HCT116 (cell line): ENCODE measurements around the gene KHK. TPM values are rescaled to one million over a fixed set of nuclear protein-coding genes. Genes with fewer than 3 reads are reported as not detected.

Experiments used
- ATAC-seq: fragments of 200-7000 bp; cut with Tn5 transposase; 2 replicates; pipeline ENCODE4 v1.9.1; 2020; ENCODE audit warnings: mild to moderate bottlenecking, moderate library complexity
- BruUV-seq: library from RNA; stranded (reverse); fragments of 400-500 nt; replicated peaks from 2 replicates; lab custom pipeline; 2021; lab: Mats Ljungman, UMichigan
- CTCF ChIA-PET: fragments of 300-600 bp; sonication (Branson Sonifier 250); formaldehyde crosslinking; loops from one replicate; lab custom pipeline; 2021; ENCODE audit warnings: antibody characterized with exemption; lab: Charles Lee
- POLR2A ChIA-PET: fragments of 300-600, 350-600 bp; sonication (Branson Sonifier 250); formaldehyde crosslinking; loops from one replicate; lab custom pipeline; 2021; ENCODE audit warnings: antibody characterized with exemption; lab: Charles Lee
- RAD21 ChIA-PET, 2 experiments: fragments of 300-600 bp; sonication (Branson Sonifier 250); formaldehyde crosslinking; loops; one replicate each; lab custom pipeline; 2023; ENCODE audit warnings: low total read pairs in 2 of 2; ENCODE audit not compliant: uncharacterized antibody in 2 of 2, unreplicated experiment in 2 of 2, low non-redundant PET in 1 of 2; lab: Charles Lee
- DNase-seq: peaks from one replicate; pipeline ENCODE4 v3.0.0-alpha.2; 2010; ENCODE audit warnings: low read depth, low spot score
- H2AFZ ChIP-seq: fragments of 200-600 bp; shearing (Covaris generic), sonication (generic); 2 replicates; pipeline ENCODE4 v1.6.1; 2017; ENCODE audit warnings: low read depth, mixed run types, mixed read lengths, antibody characterized with exemption, low read length; ENCODE audit not compliant: poor library complexity, severe bottlenecking
- H3K27ac ChIP-seq: 2 replicates; pipeline ENCODE4 v1.5.1; 2012; ENCODE audit warnings: low read depth, low read length
- H3K27me3 ChIP-seq: fragments of 200-600 bp; sonication (generic); 2 replicates; pipeline ENCODE4 v1.6.1; 2016; ENCODE audit warnings: mixed run types, low read length, mixed read lengths; ENCODE audit not compliant: insufficient read depth
- H3K36me3 ChIP-seq, 2 experiments: fragments of 200-500 bp in 1 of 2; fragments of 200-600 bp in 1 of 2; sonication (Bioruptor generic) in 1 of 2; sonication (generic) in 1 of 2; 2 replicates each; pipeline versions ENCODE4 v1.5.1 to v1.6.1; 2014 to 2016; ENCODE audit warnings: low read length in 2 of 2, inconsistent platforms in 1 of 2, mixed read lengths in 1 of 2, mixed run types in 1 of 2; ENCODE audit not compliant: insufficient read depth in 2 of 2, control insufficient read depth in 1 of 2
- H3K4me1 ChIP-seq, 2 experiments: fragments of 200-600 bp in 1 of 2; sonication (generic) in 1 of 2; 2 replicates each; pipeline versions ENCODE4 v1.5.1 to v1.6.1; 2012 to 2017; ENCODE audit warnings: low read length in 2 of 2, inconsistent platforms in 1 of 2, mild to moderate bottlenecking in 1 of 2, mixed read lengths in 1 of 2, mixed run types in 1 of 2, moderate library complexity in 1 of 2; ENCODE audit not compliant: insufficient read depth in 2 of 2, control insufficient read depth in 1 of 2
- H3K4me2 ChIP-seq: fragments of 200-600 bp; sonication (generic); 2 replicates; pipeline ENCODE4 v1.6.1; 2017; ENCODE audit warnings: mixed run types, low read length, mixed read lengths
- H3K4me3 ChIP-seq, 2 experiments: fragments of 200-600 bp in 1 of 2; sonication (generic) in 1 of 2; replicated peaks in 1 of 2; 2 replicates each; pipeline ENCODE4 v1.5.1; 2011 to 2016; ENCODE audit warnings: low read length in 2 of 2, control low read depth in 1 of 2, low read depth in 1 of 2, mild to moderate bottlenecking in 1 of 2, mixed read lengths in 1 of 2, mixed run types in 1 of 2
- H3K79me2 ChIP-seq: fragments of 200-600 bp; sonication (generic); 2 replicates; pipeline ENCODE4 v1.6.1; 2017; ENCODE audit warnings: mild to moderate bottlenecking, mixed run types, low read length, moderate library complexity, mixed read lengths; ENCODE audit not compliant: insufficient read depth
- H3K9ac ChIP-seq: fragments of 200-600 bp; sonication (generic); 2 replicates; pipeline ENCODE4 v1.6.1; 2016; ENCODE audit warnings: low read length, mixed read lengths
- H3K9me2 ChIP-seq: fragments of 200-600 bp; sonication (generic), shearing (Covaris generic); 2 replicates; pipeline ENCODE4 v1.6.1; 2017; ENCODE audit warnings: mixed run types, mild to moderate bottlenecking, moderate library complexity; ENCODE audit not compliant: insufficient read depth
- H3K9me3 ChIP-seq, 2 experiments: fragments of 200-500 bp in 1 of 2; fragments of 200-600 bp in 1 of 2; sonication (Bioruptor generic) in 1 of 2; sonication (generic) in 1 of 2; 2 replicates each; pipeline ENCODE4 v1.6.1; 2014 to 2017; ENCODE audit warnings: low read length in 2 of 2, mixed read lengths in 2 of 2, inconsistent platforms in 1 of 2, low read depth in 1 of 2, mild to moderate bottlenecking in 1 of 2, mixed run types in 1 of 2, moderate library complexity in 1 of 2; ENCODE audit not compliant: control insufficient read depth in 1 of 2, insufficient read depth in 1 of 2
- H4K20me1 ChIP-seq: fragments of 200-600 bp; sonication (generic), shearing (Covaris generic); 2 replicates; pipeline ENCODE4 v1.6.1; 2017; ENCODE audit warnings: mixed run types, mild to moderate bottlenecking, moderate library complexity; ENCODE audit not compliant: insufficient read depth
- CBX3 ChIP-seq: IDR thresholded peaks from 2 replicates; pipeline ENCODE4 v1.6.1; 2012; ENCODE audit warnings: low read depth
- CEBPB ChIP-seq: IDR thresholded peaks from 2 replicates; pipeline ENCODE4 v1.6.1; 2012; ENCODE audit warnings: low read depth
- ELF1 ChIP-seq: IDR thresholded peaks from 2 replicates; pipeline ENCODE4 v1.6.1; 2012; ENCODE audit warnings: low read depth, borderline replicate concordance
- EZH2 ChIP-seq: fragments of 200-600 bp; sonication (generic); IDR thresholded peaks from 2 replicates; pipeline ENCODE4 v1.6.1; 2017; ENCODE audit warnings: antibody characterized with exemption, mixed run types
- EZH2phosphoT487 ChIP-seq: fragments of 200-600 bp; IDR thresholded peaks from 2 replicates; pipeline ENCODE4 v1.6.1; 2018; ENCODE audit warnings: antibody characterized with exemption, borderline replicate concordance
- FOSL1 ChIP-seq: IDR thresholded peaks from 2 replicates; pipeline ENCODE4 v1.6.1; 2012; ENCODE audit warnings: low read depth
- JUND ChIP-seq: IDR thresholded peaks from 2 replicates; pipeline ENCODE4 v1.6.1; 2012
- POLR2A ChIP-seq: IDR thresholded peaks from 2 replicates; pipeline ENCODE4 v1.7.0; 2011; ENCODE audit warnings: borderline replicate concordance; ENCODE audit not compliant: insufficient read depth, insufficient read length; ENCODE audit errors: extremely low read depth
- SIN3A ChIP-seq: IDR thresholded peaks from 2 replicates; pipeline ENCODE4 v1.6.1; 2012; ENCODE audit warnings: low read depth
- SP1 ChIP-seq: IDR thresholded peaks from 2 replicates; pipeline ENCODE4 v1.6.1; 2012; ENCODE audit warnings: low read depth
- SRF ChIP-seq: IDR thresholded peaks from 2 replicates; pipeline ENCODE4 v1.6.1; 2012; ENCODE audit warnings: low read depth
- TCF7L2 ChIP-seq: IDR thresholded peaks from 2 replicates; pipeline ENCODE4 v1.7.0; 2011; ENCODE audit warnings: borderline replicate concordance, inconsistent platforms; ENCODE audit not compliant: insufficient read depth, insufficient read length; ENCODE audit errors: extremely low read depth
- ZFX ChIP-seq: fragments of 450-650 bp; IDR thresholded peaks from 2 replicates; pipeline ENCODE4 v1.6.1; 2017
- ZNF274 ChIP-seq: fragments of 200-500 bp; sonication (Bioruptor generic); IDR thresholded peaks from 2 replicates; pipeline ENCODE4 v1.6.1; 2014; ENCODE audit warnings: mild to moderate bottlenecking, low read depth, low read length, inconsistent platforms
- intact Hi-C: fragments of 100-400 bp; cut with micrococcal nuclease; formaldehyde crosslinking; loops from 2 replicates; pipeline ENCODE4 v1.10.0; 2022
- total RNA-seq: library from RNA; stranded (reverse); gene quantifications from one replicate; pipeline ENCODE4 v1.2.1, GENCODE V29; 2021; ENCODE audit not compliant: unreplicated experiment
- TF ChIP-seq, protein P1 (sequence below): IDR thresholded peaks from 2 replicates; pipeline ENCODE4 v1.6.1; 2012
- TF ChIP-seq, protein P2 (sequence below): IDR thresholded peaks from 2 replicates; pipeline ENCODE4 v1.6.1; 2012
- TF ChIP-seq, protein P3 (sequence below), 3 experiments: fragments of 200-600 bp in 1 of 3; sonication (generic) in 1 of 3; IDR thresholded peaks in 2 of 3; conservative IDR thresholded peaks in 1 of 3; 2 replicates each; pipeline ENCODE4 v1.5.1; 2012 to 2017; ENCODE audit warnings: low read depth in 2 of 3, low read length in 2 of 3, antibody characterized with exemption in 1 of 3, borderline replicate concordance in 1 of 3, control low read depth in 1 of 3, mild to moderate bottlenecking in 1 of 3, mixed read lengths in 1 of 3, mixed run types in 1 of 3, moderate library complexity in 1 of 3; ENCODE audit not compliant: insufficient read depth in 1 of 3
- TF ChIP-seq, protein P4 (sequence below): IDR thresholded peaks from 2 replicates; pipeline ENCODE4 v1.6.1; 2011; ENCODE audit warnings: mild to moderate bottlenecking, low read length, moderate library complexity; ENCODE audit not compliant: insufficient replicate concordance; ENCODE audit errors: extremely low read depth

Gene KHK
- total RNA-seq, 1 experiment from 2014 or later: 6.7 TPM

DNA sequence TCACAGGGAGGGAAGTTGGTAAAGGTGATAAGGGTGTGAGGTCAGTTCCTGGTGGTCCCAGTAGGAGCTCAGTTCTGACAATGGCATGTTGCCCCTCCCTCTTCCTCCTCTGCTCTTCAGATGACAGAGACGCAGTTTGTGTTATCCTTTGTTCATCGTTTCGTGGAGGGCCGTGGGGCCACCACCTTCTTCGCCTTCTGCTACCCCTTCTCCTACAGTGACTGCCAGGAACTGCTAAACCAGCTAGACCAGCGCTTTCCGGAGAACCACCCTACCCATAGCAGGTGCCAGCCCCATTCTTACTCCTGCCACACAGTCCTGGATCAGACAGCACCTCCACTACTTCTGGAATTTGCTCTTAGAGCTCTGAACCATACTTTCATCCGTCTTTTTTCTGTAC is 32.8 kb upstream of the KHK start:
- ATAC-seq: no peak
- H3K4me2 ChIP-seq: no peak overlapping the region
- no peaks in the 10 kb centered on the region for H3K79me2 ChIP-seq
- H3K36me3 ChIP-seq: peaks cover 9 to 17% of the 10 kb centered on the region in 2 experiments; a peak in 2 of 4 replicates
- RAD21 ChIA-PET: no interaction called here
- intact Hi-C loops: no loop called here
- H3K9me2 ChIP-seq: no peaks in the 10 kb centered on the region
- no peak overlapping the region for H3K9ac ChIP-seq
- H2AFZ ChIP-seq: no peak overlapping the region
- no peaks in the 10 kb centered on the region for H4K20me1 ChIP-seq
- TF ChIP-seq SRF (no peak), JUND (no peak), ELF1 (no peak), POLR2A (no peak), SP1 (no peak), FOSL1 (no peak), CBX3 (no peak)
- TF ChIP-seq, protein P1, sequence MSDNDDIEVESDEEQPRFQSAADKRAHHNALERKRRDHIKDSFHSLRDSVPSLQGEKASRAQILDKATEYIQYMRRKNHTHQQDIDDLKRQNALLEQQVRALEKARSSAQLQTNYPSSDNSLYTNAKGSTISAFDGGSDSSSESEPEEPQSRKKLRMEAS: no peak
- TF ChIP-seq, all 23 proteins: peak for 0
- no peaks in the 10 kb centered on the region for H3K9me3 ChIP-seq
- no peaks in the 10 kb centered on the region for H3K27me3 ChIP-seq
- no peak overlapping the region for H3K4me3 ChIP-seq
- peaks cover 11 to 25% of the 10 kb centered on the region in 2 experiments for H3K4me1 ChIP-seq
- ChIA-PET CTCF (no interaction called here), POLR2A (no interaction called here)
- H3K27ac ChIP-seq: no peak overlapping the region
- no TSS peak for BruUV-seq
- no peak for DNase-seq

DNA sequence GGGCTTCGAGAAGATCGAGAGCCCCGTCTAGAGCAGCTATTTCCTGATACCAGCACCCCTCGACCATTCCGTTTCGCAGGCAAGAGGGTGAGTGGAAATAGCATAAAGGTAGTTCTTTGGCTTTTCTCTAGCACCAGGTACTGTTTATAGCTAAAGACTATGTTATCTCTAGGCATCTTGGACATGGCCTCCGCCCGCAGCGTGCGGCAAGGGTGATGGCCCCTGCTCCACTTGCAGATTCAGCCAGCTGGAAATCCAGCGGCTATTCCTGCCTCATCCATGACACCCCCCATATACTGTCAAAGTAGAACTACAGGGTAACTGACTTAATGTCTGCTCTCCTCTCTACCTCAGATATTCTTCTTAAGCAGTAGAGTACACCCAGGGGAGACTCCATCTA is 31.9 kb upstream of the KHK start:
- no TSS peak for BruUV-seq
- Histone ChIP-seq H3K9me3 (no peaks in the 10 kb centered on the region), H2AFZ (no peak overlapping the region), H3K4me1 (peaks cover 11 to 21% of the 10 kb centered on the region in 2 experiments), H3K36me3 (peaks cover 9 to 17% of the 10 kb centered on the region in 2 experiments; a peak in 2 of 4 replicates), H4K20me1 (no peaks in the 10 kb centered on the region), H3K79me2 (no peaks in the 10 kb centered on the region), H3K27ac (no peak overlapping the region), H3K4me3 (no peak overlapping the region), H3K27me3 (no peaks in the 10 kb centered on the region), H3K4me2 (no peak overlapping the region), H3K9me2 (no peaks in the 10 kb centered on the region), H3K9ac (no peak overlapping the region)
- POLR2A ChIA-PET: no interaction called here
- TF ChIP-seq, protein P2, sequence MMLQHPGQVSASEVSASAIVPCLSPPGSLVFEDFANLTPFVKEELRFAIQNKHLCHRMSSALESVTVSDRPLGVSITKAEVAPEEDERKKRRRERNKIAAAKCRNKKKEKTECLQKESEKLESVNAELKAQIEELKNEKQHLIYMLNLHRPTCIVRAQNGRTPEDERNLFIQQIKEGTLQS: no peak
- TF ChIP-seq, protein P3, sequence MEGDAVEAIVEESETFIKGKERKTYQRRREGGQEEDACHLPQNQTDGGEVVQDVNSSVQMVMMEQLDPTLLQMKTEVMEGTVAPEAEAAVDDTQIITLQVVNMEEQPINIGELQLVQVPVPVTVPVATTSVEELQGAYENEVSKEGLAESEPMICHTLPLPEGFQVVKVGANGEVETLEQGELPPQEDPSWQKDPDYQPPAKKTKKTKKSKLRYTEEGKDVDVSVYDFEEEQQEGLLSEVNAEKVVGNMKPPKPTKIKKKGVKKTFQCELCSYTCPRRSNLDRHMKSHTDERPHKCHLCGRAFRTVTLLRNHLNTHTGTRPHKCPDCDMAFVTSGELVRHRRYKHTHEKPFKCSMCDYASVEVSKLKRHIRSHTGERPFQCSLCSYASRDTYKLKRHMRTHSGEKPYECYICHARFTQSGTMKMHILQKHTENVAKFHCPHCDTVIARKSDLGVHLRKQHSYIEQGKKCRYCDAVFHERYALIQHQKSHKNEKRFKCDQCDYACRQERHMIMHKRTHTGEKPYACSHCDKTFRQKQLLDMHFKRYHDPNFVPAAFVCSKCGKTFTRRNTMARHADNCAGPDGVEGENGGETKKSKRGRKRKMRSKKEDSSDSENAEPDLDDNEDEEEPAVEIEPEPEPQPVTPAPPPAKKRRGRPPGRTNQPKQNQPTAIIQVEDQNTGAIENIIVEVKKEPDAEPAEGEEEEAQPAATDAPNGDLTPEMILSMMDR (IDR thresholded peaks at IDR 0.05 in 2 of 3, conservative IDR thresholded peaks at IDR 0.05 in 1 of 3; ENCODE audit: borderline replicate concordance in 1 of 3, insufficient read depth in 1 of 3, low read depth in 2 of 3, low read length in 2 of 3): no peak
- no peak for TF ChIP-seq CEBPB
- no peak for TF ChIP-seq FOSL1
- TF ChIP-seq SRF: no peak
- TF ChIP-seq SIN3A: no peak
- no peak for TF ChIP-seq SP1
- TF ChIP-seq JUND: no peak
- TF ChIP-seq ZNF274: no peak
- TF ChIP-seq, protein P4, sequence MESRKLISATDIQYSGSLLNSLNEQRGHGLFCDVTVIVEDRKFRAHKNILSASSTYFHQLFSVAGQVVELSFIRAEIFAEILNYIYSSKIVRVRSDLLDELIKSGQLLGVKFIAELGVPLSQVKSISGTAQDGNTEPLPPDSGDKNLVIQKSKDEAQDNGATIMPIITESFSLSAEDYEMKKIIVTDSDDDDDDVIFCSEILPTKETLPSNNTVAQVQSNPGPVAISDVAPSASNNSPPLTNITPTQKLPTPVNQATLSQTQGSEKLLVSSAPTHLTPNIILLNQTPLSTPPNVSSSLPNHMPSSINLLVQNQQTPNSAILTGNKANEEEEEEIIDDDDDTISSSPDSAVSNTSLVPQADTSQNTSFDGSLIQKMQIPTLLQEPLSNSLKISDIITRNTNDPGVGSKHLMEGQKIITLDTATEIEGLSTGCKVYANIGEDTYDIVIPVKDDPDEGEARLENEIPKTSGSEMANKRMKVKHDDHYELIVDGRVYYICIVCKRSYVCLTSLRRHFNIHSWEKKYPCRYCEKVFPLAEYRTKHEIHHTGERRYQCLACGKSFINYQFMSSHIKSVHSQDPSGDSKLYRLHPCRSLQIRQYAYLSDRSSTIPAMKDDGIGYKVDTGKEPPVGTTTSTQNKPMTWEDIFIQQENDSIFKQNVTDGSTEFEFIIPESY: no peak
- no peak for TF ChIP-seq ZFX
- no peak for TF ChIP-seq EZH2
- TF ChIP-seq CBX3: no peak
- TF ChIP-seq ELF1: no peak
- TF ChIP-seq EZH2phosphoT487: no peak
- TF ChIP-seq TCF7L2: no peak
- intact Hi-C loops: no loop called here
- RAD21 ChIA-PET: no interaction called here
- CTCF ChIA-PET: no interaction called here
- ATAC-seq (no peak), DNase-seq (no peak)
